Measurements from ENCODE around the gene EGLN3. TPM values are rescaled to one million over a fixed set of nuclear protein-coding genes. Genes with fewer than 3 reads are reported as not detected.

The EGLN3 gene
- total RNA-seq, 1 experiment from 2014 or later: 3.1 TPM

GRCh38 chr14:33925946-33926345, 24.9 kb downstream of the EGLN3 start:
- TF ChIP-seq CTCF (IDR thresholded peaks at IDR 0.05; ENCODE audit: unreplicated experiment): no peak
- Mint-ChIP-seq H3K4me1 (ENCODE audit: low read depth, unreplicated experiment) (no peaks in the 10 kb centered on the region), H3K27me3 (ENCODE audit: unreplicated experiment) (no peaks in the 10 kb centered on the region), H3K27ac (ENCODE audit: unreplicated experiment) (no peak overlapping the region), H3K36me3 (ENCODE audit: insufficient read depth, unreplicated experiment) (no peaks in the 10 kb centered on the region), H3K9me3 (ENCODE audit: low read depth, unreplicated experiment) (peaks cover 2% of the 10 kb centered on the region), H3K4me3 (ENCODE audit: low read depth, unreplicated experiment) (no peak overlapping the region)
- intact Hi-C loops (cut with micrococcal nuclease; ENCODE audit: unreplicated experiment): no loop called here
- CTCF ChIA-PET: no interaction called here
- DNase-seq: no peak
- no TSS peak for BruUV-seq (replicated peaks)

- Mint-ChIP-seq H3K4me3 (ENCODE audit: low read depth, unreplicated experiment) (no peak overlapping the region), H3K4me1 (ENCODE audit: low read depth, unreplicated experiment) (no peaks in the 10 kb centered on the region), H3K27ac (ENCODE audit: unreplicated experiment) (no peak overlapping the region), H3K27me3 (ENCODE audit: unreplicated experiment) (no peaks in the 10 kb centered on the region), H3K36me3 (ENCODE audit: insufficient read depth, unreplicated experiment) (no peaks in the 10 kb centered on the region), H3K9me3 (ENCODE audit: low read depth, unreplicated experiment) (peaks cover 2% of the 10 kb centered on the region)
- intact Hi-C loops (cut with micrococcal nuclease; ENCODE audit: unreplicated experiment): no loop called here
- no peak for TF ChIP-seq CTCF (IDR thresholded peaks at IDR 0.05; ENCODE audit: unreplicated experiment)
- DNase-seq: no peak
- no TSS peak for BruUV-seq (replicated peaks)
- CTCF ChIA-PET: interaction anchor here (0.6 to 1.1 kb wide), 2 partner anchors 10 to 36 kb away, joined by 3 to 4 read pairs; no protein-coding TSS in a partner anchor
These were observed 25.6 kb downstream of the EGLN3 start for GRCh38 chr14:33925235-33925634.

GRCh38 chr14:33924566-33925100, 26.2 kb downstream of the EGLN3 start:
- H3K36me3 Mint-ChIP-seq (ENCODE audit: insufficient read depth, unreplicated experiment): no peaks in the 10 kb centered on the region
- CTCF ChIA-PET: interaction anchor here (0.6 to 1.1 kb wide), 3 partner anchors 10 to 35 kb away, joined by 3 to 5 read pairs (median 4); no protein-coding TSS in a partner anchor
- intact Hi-C loops (cut with micrococcal nuclease; ENCODE audit: unreplicated experiment): no loop called here

GRCh38 chr14:33922125-33922524, 28.7 kb downstream of the EGLN3 start:
- intact Hi-C loops (cut with micrococcal nuclease; ENCODE audit: unreplicated experiment): no loop called here
- Mint-ChIP-seq H3K4me1 (ENCODE audit: low read depth, unreplicated experiment) (peaks cover 8% of the 10 kb centered on the region), H3K36me3 (ENCODE audit: insufficient read depth, unreplicated experiment) (no peaks in the 10 kb centered on the region), H3K27me3 (ENCODE audit: unreplicated experiment) (no peaks in the 10 kb centered on the region), H3K4me3 (ENCODE audit: low read depth, unreplicated experiment) (no peak overlapping the region), H3K27ac (ENCODE audit: unreplicated experiment) (no peak overlapping the region), H3K9me3 (ENCODE audit: low read depth, unreplicated experiment) (no peaks in the 10 kb centered on the region)
- no peak for DNase-seq
- TF ChIP-seq CTCF (IDR thresholded peaks at IDR 0.05; ENCODE audit: unreplicated experiment): no peak
- no TSS peak for BruUV-seq (replicated peaks)
- CTCF ChIA-PET: no interaction called here

More at GRCh38 chr14:33924566-33925100, 26.2 kb downstream of the EGLN3 start:
- no peak for DNase-seq
- BruUV-seq (replicated peaks): no TSS peak
- H3K27ac Mint-ChIP-seq (ENCODE audit: unreplicated experiment): no peak overlapping the region
- no peaks in the 10 kb centered on the region for H3K4me1 Mint-ChIP-seq (ENCODE audit: low read depth, unreplicated experiment)
- no peaks in the 10 kb centered on the region for H3K27me3 Mint-ChIP-seq (ENCODE audit: unreplicated experiment)
- no peaks in the 10 kb centered on the region for H3K9me3 Mint-ChIP-seq (ENCODE audit: low read depth, unreplicated experiment)
- no peak for TF ChIP-seq CTCF (IDR thresholded peaks at IDR 0.05; ENCODE audit: unreplicated experiment)
- H3K4me3 Mint-ChIP-seq (ENCODE audit: low read depth, unreplicated experiment): no peak overlapping the region
